AG10803 (cell line): Measurements from ENCODE around the gene ZNF532.

Source experiments
- DNase-seq: peaks from one replicate; pipeline ENCODE4 v3.0.0; 2010; ENCODE audit warnings: low read depth
- H3K4me3 ChIP-seq: 2 replicates; pipeline ENCODE4 v1.5.1; 2011; ENCODE audit warnings: mild to moderate bottlenecking, low read length, control low read depth
- CTCF ChIP-seq: conservative IDR thresholded peaks from 2 replicates; pipeline ENCODE4 v1.5.1; 2011; ENCODE audit warnings: mild to moderate bottlenecking, low read length, control low read depth, inconsistent platforms

The ZNF532 gene

DNA sequence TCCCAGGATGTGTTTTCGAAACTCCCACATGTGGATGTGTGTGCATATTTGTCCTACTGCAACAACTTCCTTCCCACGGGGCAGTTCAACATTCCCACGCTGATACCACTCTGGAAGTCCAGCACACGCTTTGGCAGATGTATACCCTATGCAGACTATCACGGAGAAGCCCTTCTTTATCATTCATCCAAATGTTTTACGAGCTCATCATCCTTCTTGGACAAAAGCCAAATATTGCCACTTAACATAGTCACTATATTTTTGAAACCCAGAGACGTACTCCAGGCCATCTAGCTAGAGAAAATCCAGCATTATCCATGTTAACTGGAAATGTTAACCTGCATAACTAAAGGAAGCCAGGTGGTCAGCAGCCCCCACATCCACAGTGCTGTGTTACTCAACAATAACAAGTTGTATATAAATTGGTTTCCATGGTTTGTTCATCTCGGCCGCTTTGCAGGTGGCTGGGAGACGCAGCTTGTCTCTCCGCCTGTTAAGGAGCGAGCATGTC lies 131.5 kb downstream of the ZNF532 start:
- no peak overlapping the region for H3K4me3 ChIP-seq
- no peak for TF ChIP-seq CTCF
- DNase-seq: peak; percentile 93

GRCh38 chr18:58996696-58997095 lies 132.0 kb downstream of the ZNF532 start:
- DNase-seq: no peak
- no peak for TF ChIP-seq CTCF
- no peak overlapping the region for H3K4me3 ChIP-seq

- TF ChIP-seq CTCF: no peak
- peak; percentile 99 for DNase-seq
- H3K4me3 ChIP-seq: no peak overlapping the region
Observed at GRCh38 chr18:58997811-58998337, 133.2 kb downstream of the ZNF532 start.

DNA sequence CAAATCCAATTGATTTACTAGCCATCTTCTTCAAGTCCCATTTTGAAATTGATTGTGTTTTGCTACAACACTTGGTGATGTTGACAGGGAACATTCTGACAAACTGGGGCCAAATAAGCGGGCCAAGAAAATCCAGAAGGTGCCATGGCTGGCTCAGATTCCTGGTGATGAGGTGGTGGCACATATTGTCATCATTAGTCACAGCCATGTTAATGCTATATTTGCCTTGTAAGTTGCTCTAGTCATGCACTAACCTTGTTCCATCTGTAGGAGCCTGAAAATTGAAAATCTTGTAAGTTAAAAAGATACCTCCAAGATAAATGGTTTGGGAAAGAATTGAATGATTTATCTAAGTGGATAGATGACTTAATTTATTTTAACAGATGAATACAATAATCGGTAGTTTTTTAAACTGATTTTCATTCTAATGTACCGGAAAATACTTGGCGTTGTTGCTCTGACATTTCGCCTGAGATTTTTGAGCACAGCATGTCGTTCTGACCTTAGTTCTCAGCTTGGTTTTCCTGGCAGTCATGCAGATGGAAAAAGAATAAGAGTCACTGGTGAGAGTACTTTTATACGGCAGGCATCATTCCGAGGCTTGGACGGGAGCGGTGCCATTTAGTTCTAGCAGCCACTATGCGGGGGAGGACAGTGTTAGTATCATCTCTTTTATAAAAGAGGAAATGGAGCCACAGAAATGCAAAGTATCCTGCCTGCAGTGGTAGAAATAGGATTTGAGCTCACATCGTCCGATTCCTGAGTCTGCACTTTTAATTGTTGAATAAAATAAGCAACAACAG lies 133.9 kb downstream of the ZNF532 start:
- peak; percentile 86 for DNase-seq
- H3K4me3 ChIP-seq: no peak overlapping the region; the same call in 1 of the 2 replicates
- TF ChIP-seq CTCF: no peak; the same call in 1 of the 2 replicates

DNA sequence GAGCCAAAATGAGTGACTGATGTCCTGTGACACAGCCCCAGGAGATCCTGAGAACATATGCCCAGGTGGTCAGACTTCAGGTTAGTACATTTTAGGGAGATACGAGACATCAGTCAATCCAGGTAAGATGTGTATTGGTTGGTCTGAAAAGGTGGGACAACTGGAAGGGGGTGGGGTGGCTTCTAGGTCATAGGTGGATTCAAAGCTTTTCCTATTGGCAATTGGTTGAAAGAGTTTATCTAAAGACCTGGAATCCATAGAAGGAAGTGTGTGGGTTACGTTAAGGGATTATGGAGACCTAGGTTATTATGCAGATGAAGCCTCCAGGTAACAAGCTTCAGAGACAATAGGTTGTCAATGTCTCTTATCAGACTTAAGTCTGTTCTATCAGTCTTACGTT lies 136.5 kb downstream of the ZNF532 start:
- DNase-seq: no peak
- no peak for TF ChIP-seq CTCF
- H3K4me3 ChIP-seq: no peak overlapping the region

DNA sequence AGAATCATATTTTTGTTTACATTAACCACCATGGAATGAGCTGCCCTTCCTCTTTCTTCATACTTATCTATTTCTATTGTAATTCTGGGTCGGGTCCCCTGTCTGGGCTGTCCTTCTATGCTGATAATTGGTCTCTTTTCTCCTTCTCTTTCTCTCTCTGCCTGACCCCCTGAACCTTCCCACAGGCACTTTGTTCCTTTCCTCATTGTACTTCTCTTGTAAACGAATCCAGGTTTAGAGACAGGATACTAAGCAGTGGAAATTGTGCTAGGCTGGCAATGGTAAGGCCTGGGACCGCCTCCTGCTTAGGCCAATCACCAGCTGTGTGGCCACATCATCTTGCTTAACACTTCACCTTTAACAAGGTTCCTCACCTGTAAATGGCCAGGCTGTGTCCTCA lies 137.0 kb downstream of the ZNF532 start:
- H3K4me3 ChIP-seq: no peak overlapping the region
- TF ChIP-seq CTCF: no peak
- DNase-seq: no peak
